GM23248 (cell line): ENCODE results near the gene MBD1. TPM values are rescaled to one million over a fixed set of nuclear protein-coding genes. Genes with fewer than 3 reads are reported as not detected.

Source experiments
- DNase-seq: peaks from one replicate; pipeline ENCODE4 v3.0.0-alpha.2; 2015
- H2AFZ ChIP-seq: fragments of 200-600 bp; sonication (generic); 2 replicates; pipeline ENCODE4 v1.6.1; 2016; ENCODE audit warnings: antibody characterized with exemption
- H3F3A ChIP-seq: fragments of 200-600 bp; sonication (generic); 2 replicates; pipeline ENCODE4 v1.6.1; 2016; ENCODE audit warnings: mild to moderate bottlenecking, antibody characterized with exemption, mixed run types; ENCODE audit not compliant: insufficient read depth
- H3K27ac ChIP-seq: fragments of 200-600 bp; sonication (generic); 2 replicates; pipeline ENCODE4 v1.5.1; 2016; ENCODE audit warnings: mild to moderate bottlenecking
- H3K27me3 ChIP-seq: fragments of 200-600 bp; sonication (generic); replicated peaks from 2 replicates; pipeline ENCODE4 v1.6.1; 2016; ENCODE audit warnings: mild to moderate bottlenecking; ENCODE audit not compliant: insufficient read depth
- H3K36me3 ChIP-seq: fragments of 200-600 bp; sonication (generic); 2 replicates; pipeline ENCODE4 v1.6.1; 2016; ENCODE audit warnings: low read depth, mild to moderate bottlenecking
- H3K4me1 ChIP-seq: fragments of 200-600 bp; sonication (generic); 2 replicates; pipeline ENCODE4 v1.6.1; 2016; ENCODE audit warnings: mild to moderate bottlenecking; ENCODE audit not compliant: insufficient read depth
- H3K4me2 ChIP-seq: fragments of 200-600 bp; sonication (generic); one replicate; pipeline ENCODE4 v1.6.1; 2016; ENCODE audit warnings: mild to moderate bottlenecking; ENCODE audit not compliant: unreplicated experiment
- H3K4me3 ChIP-seq: fragments of 200-600 bp; sonication (generic); 2 replicates; pipeline ENCODE4 v1.5.1; 2016; ENCODE audit warnings: mild to moderate bottlenecking
- H3K79me2 ChIP-seq: fragments of 200-600 bp; sonication (generic); 2 replicates; pipeline ENCODE4 v1.6.1; 2016; ENCODE audit warnings: mild to moderate bottlenecking; ENCODE audit not compliant: insufficient read depth
- H3K9ac ChIP-seq: fragments of 200-600 bp; sonication (generic); 2 replicates; pipeline ENCODE4 v1.6.1; 2016; ENCODE audit warnings: mild to moderate bottlenecking
- H3K9me2 ChIP-seq: fragments of 200-600 bp; sonication (generic); 2 replicates; pipeline ENCODE4 v1.6.1; 2016; ENCODE audit warnings: mixed run types, mild to moderate bottlenecking, moderate library complexity; ENCODE audit not compliant: insufficient read depth
- H3K9me3 ChIP-seq: fragments of 200-600 bp; sonication (generic); one replicate; pipeline ENCODE4 v1.6.1; 2017; ENCODE audit warnings: low read depth
- H4K20me1 ChIP-seq: fragments of 200-600 bp; sonication (generic); 2 replicates; pipeline ENCODE4 v1.6.0; 2016; ENCODE audit not compliant: insufficient read depth
- EZH2 ChIP-seq: fragments of 200-600 bp; sonication (generic); IDR thresholded peaks from 2 replicates; pipeline ENCODE4 v1.6.1; 2018; ENCODE audit warnings: antibody characterized with exemption, mild to moderate bottlenecking; ENCODE audit not compliant: insufficient read depth, poor library complexity, severe bottlenecking
- EZH2phosphoT487 ChIP-seq: fragments of 200-600 bp; sonication (generic); IDR thresholded peaks from 2 replicates; pipeline ENCODE4 v1.6.1; 2018; ENCODE audit warnings: antibody characterized with exemption, moderate library complexity, mild to moderate bottlenecking, low read depth; ENCODE audit not compliant: insufficient read depth
- WGBS, 2 experiments: methylation state at CpG; one replicate each; pipeline ENCODE4 v1.1.6; 2015 to 2017; ENCODE audit warnings: low lambda C conversion rate in 2 of 2, low coverage in 1 of 2; ENCODE audit errors: missing lambda C conversion rate in 2 of 2; 5-methylcytosine and 5-hydroxymethylcytosine counted together
- in situ Hi-C: fragments of 300-500 bp; cut with MboI; formaldehyde crosslinking; loops from 2 replicates; pipeline ENCODE4 v1.15.0; 2020
- polyA plus RNA-seq: library from polyadenylated mRNA; unstranded; fragments of >200 nt; fragmentation: Nextera tagmentation; extraction: Ambion mirVana; gene quantifications from 2 replicates; pipeline ENCODE4 v1.2.1, GENCODE V29; 2016
- total RNA-seq: library from RNA; depleted of rRNA; stranded (reverse); fragments of >200 nt; shearing (Covaris generic); gene quantifications from 2 replicates; pipeline ENCODE4 v1.2.3, GENCODE V29; 2014

The MBD1 gene
- total and polyA plus RNA-seq, 2 experiments from 2014 or later = 36.2 to 68.0 TPM

- no peaks in the 10 kb centered on the region for H4K20me1 ChIP-seq
- H3K36me3 ChIP-seq = no peaks in the 10 kb centered on the region
- H3K9me3 ChIP-seq = no peaks in the 10 kb centered on the region
- H3K4me3 ChIP-seq = no peak overlapping the region
- H3K4me1 ChIP-seq = peaks cover 9% of the 10 kb centered on the region; the same call in 1 of the 2 replicates
- no peak overlapping the region for H3K27ac ChIP-seq
- no peak overlapping the region for H2AFZ ChIP-seq
- no peaks in the 10 kb centered on the region for H3K27me3 ChIP-seq
- H3K9ac ChIP-seq = no peak overlapping the region
- in situ Hi-C loops = no loop called here
- H3K4me2 ChIP-seq = no peak overlapping the region
- 97 to 99% methylated on average over 10 to 11 of the region's 13 CpGs for WGBS, 2 experiments
- TF ChIP-seq EZH2 = no peak
- TF ChIP-seq EZH2phosphoT487 = no peak
- DNase-seq = no peak
- H3F3A ChIP-seq = no peaks in the 10 kb centered on the region
- H3K9me2 ChIP-seq = no peaks in the 10 kb centered on the region
- H3K79me2 ChIP-seq = peaks cover 35% of the 10 kb centered on the region
Observed at GRCh38 chr18:50285071-50285470, 3.7 kb upstream of the MBD1 start.

- H3K9ac ChIP-seq = no peak overlapping the region
- H3K9me2 ChIP-seq = no peaks in the 10 kb centered on the region
- peaks cover 42% of the 10 kb centered on the region for H3K79me2 ChIP-seq
- 91 to 93% methylated on average over 14 to 15 of the region's 15 CpGs for WGBS, 2 experiments
- TF ChIP-seq EZH2phosphoT487 (no peak), EZH2 (no peak)
- no peaks in the 10 kb centered on the region for H3F3A ChIP-seq
- no peak overlapping the region for H3K4me2 ChIP-seq
- H3K36me3 ChIP-seq = no peaks in the 10 kb centered on the region
- no peak overlapping the region for H3K4me3 ChIP-seq
- H3K27me3 ChIP-seq = no peaks in the 10 kb centered on the region
- H3K27ac ChIP-seq = no peak overlapping the region
- in situ Hi-C loops = no loop called here
- DNase-seq = peak; percentile 20
- no peaks in the 10 kb centered on the region for H3K9me3 ChIP-seq
- H4K20me1 ChIP-seq = no peaks in the 10 kb centered on the region
- H2AFZ ChIP-seq = no peak overlapping the region
- H3K4me1 ChIP-seq = peaks cover 16% of the 10 kb centered on the region; the same call in 1 of the 2 replicates
Observed at GRCh38 chr18:50284255-50284885, 3.0 kb upstream of the MBD1 start.

- 0 out of 2 replicates have a peak, but pooled peaks cover 4% of the 10 kb centered on the region for H3F3A ChIP-seq
- TF ChIP-seq EZH2 (no peak), EZH2phosphoT487 (no peak)
- H3K9ac ChIP-seq = no peak overlapping the region
- 93 to 95% methylated on average over 28 to 29 of the region's 29 CpGs for WGBS, 2 experiments
- H3K36me3 ChIP-seq = no peaks in the 10 kb centered on the region
- peaks cover 20% of the 10 kb centered on the region; the same call in 1 of the 2 replicates for H3K4me1 ChIP-seq
- H3K9me2 ChIP-seq = no peaks in the 10 kb centered on the region
- no peak overlapping the region for H2AFZ ChIP-seq
- H3K4me3 ChIP-seq = no peak overlapping the region
- H3K4me2 ChIP-seq = no peak overlapping the region
- H3K27me3 ChIP-seq = no peaks in the 10 kb centered on the region
- DNase-seq = no peak
- no peaks in the 10 kb centered on the region for H4K20me1 ChIP-seq
- no peak overlapping the region for H3K27ac ChIP-seq
- H3K79me2 ChIP-seq = peaks cover 50% of the 10 kb centered on the region
- no peaks in the 10 kb centered on the region for H3K9me3 ChIP-seq
- in situ Hi-C loops = no loop called here
Observed at GRCh38 chr18:50283469-50284209, 2.3 kb upstream of the MBD1 start.

- in situ Hi-C loops = no loop called here
- 93 to 94% methylated on average over 42 of the region's 42 CpGs for WGBS, 2 experiments
Observed at GRCh38 chr18:50282521-50283335, 1.4 kb upstream of the MBD1 start.

More at GRCh38 chr18:50282521-50283335, 1.4 kb upstream of the MBD1 start:
- no peaks in the 10 kb centered on the region for H3K36me3 ChIP-seq
- no peak for DNase-seq
- H3K9me2 ChIP-seq = no peaks in the 10 kb centered on the region
- H3K4me3 ChIP-seq = no peak overlapping the region
- peaks cover 20% of the 10 kb centered on the region; the same call in 1 of the 2 replicates for H3K4me1 ChIP-seq
- H3K4me2 ChIP-seq = no peak overlapping the region
- H2AFZ ChIP-seq = no peak overlapping the region
- peaks cover 59% of the 10 kb centered on the region for H3K79me2 ChIP-seq
- TF ChIP-seq EZH2 (no peak), EZH2phosphoT487 (no peak)
- H3F3A ChIP-seq = 0 out of 2 replicates have a peak, but pooled peaks cover 4% of the 10 kb centered on the region
- H4K20me1 ChIP-seq = no peaks in the 10 kb centered on the region
- H3K27ac ChIP-seq = no peak overlapping the region
- H3K27me3 ChIP-seq = no peaks in the 10 kb centered on the region
- H3K9ac ChIP-seq = no peak overlapping the region
- H3K9me3 ChIP-seq = no peaks in the 10 kb centered on the region
